Subcutaneous abdominal adipose tissue (tissue), 5 donors: ENCODE results near the gene CHST11.

Experiments used
- H3K27ac ChIP-seq: one replicate; pipeline ENCODE4 v1.7.0; 2013; ENCODE audit warnings: low read depth, mild to moderate bottlenecking, inconsistent platforms, low read length, moderate library complexity
- H3K27me3 ChIP-seq, 5 donors: one replicate each; pipeline ENCODE4 v1.7.0; 2013; ENCODE audit warnings: low read length in 5 of 5, inconsistent platforms in 1 of 5; ENCODE audit not compliant: control insufficient read depth in 5 of 5, insufficient read depth in 4 of 5
- H3K36me3 ChIP-seq, 5 donors: one replicate each; pipeline ENCODE4 v1.7.0; 2013; ENCODE audit warnings: low read length in 5 of 5; ENCODE audit not compliant: control insufficient read depth in 5 of 5, insufficient read depth in 5 of 5
- H3K4me1 ChIP-seq, 5 donors: one replicate each; pipeline ENCODE4 v1.7.0; 2013; ENCODE audit warnings: low read length in 5 of 5, mild to moderate bottlenecking in 3 of 5, moderate library complexity in 1 of 5; ENCODE audit not compliant: control insufficient read depth in 5 of 5, insufficient read depth in 5 of 5
- H3K4me3 ChIP-seq, 5 donors: one replicate each; pipeline ENCODE4 v1.7.0; 2013; ENCODE audit warnings: low read length in 5 of 5, low read depth in 1 of 5
- H3K9ac ChIP-seq, 5 donors: one replicate each; pipeline ENCODE4 v1.7.0; 2013; ENCODE audit warnings: low read length in 5 of 5, mild to moderate bottlenecking in 4 of 5, moderate library complexity in 3 of 5
- H3K9me3 ChIP-seq, 5 donors: one replicate each; pipeline ENCODE4 v1.7.0; 2013; ENCODE audit warnings: low read length in 5 of 5; ENCODE audit not compliant: control insufficient read depth in 5 of 5
- donor health status: healthy.
- donor health status: healthy.
- donor health status: healthy.
- donor health status: healthy.
- donor health status: healthy.

The CHST11 gene

GRCh38 chr12:104529130-104529874 lies 72.6 kb downstream of the CHST11 start:
- Histone ChIP-seq H3K4me1 (no peaks in the 10 kb centered on the region), H3K4me3 (no peak overlapping the region), H3K9ac (no peak overlapping the region), H3K9me3 (peaks cover 0 to 3% (median 0%) of the 10 kb centered on the region in 5 donors), H3K36me3 (no peaks in the 10 kb centered on the region), H3K27me3 (no peaks in the 10 kb centered on the region), H3K27ac (no peak overlapping the region)

- Histone ChIP-seq H3K36me3 (no peaks in the 10 kb centered on the region), H3K27me3 (no peaks in the 10 kb centered on the region), H3K9me3 (peaks cover 0 to 3% (median 0%) of the 10 kb centered on the region in 5 donors), H3K4me1 (no peaks in the 10 kb centered on the region), H3K4me3 (no peak overlapping the region), H3K9ac (no peak overlapping the region), H3K27ac (no peak overlapping the region)
These were observed 75.9 kb downstream of the CHST11 start for GRCh38 chr12:104532636-104533035.

- Histone ChIP-seq H3K4me1 (no peaks in the 10 kb centered on the region), H3K36me3 (no peaks in the 10 kb centered on the region), H3K27ac (no peak overlapping the region), H3K9me3 (peaks cover 0 to 3% (median 0%) of the 10 kb centered on the region in 5 donors), H3K27me3 (no peaks in the 10 kb centered on the region), H3K9ac (no peak overlapping the region), H3K4me3 (no peak overlapping the region)
These were observed 76.4 kb downstream of the CHST11 start for GRCh38 chr12:104533134-104533533.

GRCh38 chr12:104534162-104534856 lies 77.6 kb downstream of the CHST11 start:
- H3K27ac ChIP-seq = no peak overlapping the region
- H3K36me3 ChIP-seq = no peaks in the 10 kb centered on the region
- no peak overlapping the region for H3K4me3 ChIP-seq
- H3K9ac ChIP-seq = no peak overlapping the region
- H3K9me3 ChIP-seq = no peaks in the 10 kb centered on the region
- H3K4me1 ChIP-seq = no peaks in the 10 kb centered on the region
- no peaks in the 10 kb centered on the region for H3K27me3 ChIP-seq

- Histone ChIP-seq H3K4me3 (no peak overlapping the region), H3K9ac (no peak overlapping the region), H3K27ac (no peak overlapping the region), H3K4me1 (no peaks in the 10 kb centered on the region), H3K36me3 (no peaks in the 10 kb centered on the region), H3K9me3 (no peaks in the 10 kb centered on the region), H3K27me3 (no peaks in the 10 kb centered on the region)
These were observed 78.1 kb downstream of the CHST11 start for GRCh38 chr12:104534857-104535248.

GRCh38 chr12:104535369-104535768 lies 78.6 kb downstream of the CHST11 start:
- no peaks in the 10 kb centered on the region for H3K27me3 ChIP-seq
- H3K4me3 ChIP-seq = no peak overlapping the region
- H3K27ac ChIP-seq = no peak overlapping the region
- H3K9ac ChIP-seq = no peak overlapping the region
- H3K36me3 ChIP-seq = no peaks in the 10 kb centered on the region
- H3K4me1 ChIP-seq = no peaks in the 10 kb centered on the region
- no peaks in the 10 kb centered on the region for H3K9me3 ChIP-seq

- H3K9me3 ChIP-seq = no peaks in the 10 kb centered on the region
- no peaks in the 10 kb centered on the region for H3K27me3 ChIP-seq
- no peak overlapping the region for H3K27ac ChIP-seq
- H3K36me3 ChIP-seq = no peaks in the 10 kb centered on the region
- no peaks in the 10 kb centered on the region for H3K4me1 ChIP-seq
- H3K4me3 ChIP-seq = no peak overlapping the region
- no peak overlapping the region for H3K9ac ChIP-seq
These were observed 80.1 kb downstream of the CHST11 start for GRCh38 chr12:104536841-104537240.

- H3K27me3 ChIP-seq = no peaks in the 10 kb centered on the region
- H3K9ac ChIP-seq = no peak overlapping the region
- H3K27ac ChIP-seq = no peak overlapping the region
- no peaks in the 10 kb centered on the region for H3K36me3 ChIP-seq
- H3K4me3 ChIP-seq = no peak overlapping the region
- no peaks in the 10 kb centered on the region for H3K4me1 ChIP-seq
- no peaks in the 10 kb centered on the region for H3K9me3 ChIP-seq
These were observed 81.3 kb downstream of the CHST11 start for GRCh38 chr12:104538056-104538455.

GRCh38 chr12:104538891-104539462 lies 82.2 kb downstream of the CHST11 start:
- Histone ChIP-seq H3K36me3 (no peaks in the 10 kb centered on the region), H3K27ac (no peak overlapping the region), H3K4me1 (no peaks in the 10 kb centered on the region), H3K9me3 (no peaks in the 10 kb centered on the region), H3K27me3 (no peaks in the 10 kb centered on the region), H3K9ac (no peak overlapping the region), H3K4me3 (no peak overlapping the region)

GRCh38 chr12:104544836-104545235 lies 88.1 kb downstream of the CHST11 start:
- Histone ChIP-seq H3K9ac (no peak overlapping the region), H3K27ac (no peak overlapping the region), H3K27me3 (no peaks in the 10 kb centered on the region), H3K36me3 (no peaks in the 10 kb centered on the region), H3K4me1 (peaks cover 0 to 13% (median 0%) of the 10 kb centered on the region in 5 donors), H3K4me3 (no peak overlapping the region), H3K9me3 (no peaks in the 10 kb centered on the region)
